Stimulated activated CD4-positive, alpha-beta T cell treated with anti-CD3 and anti-CD28 coated beads, Interleukin-2, amount 100 ng/mL, for 48 hours (primary cell): ENCODE measurements around the gene DET1.
"Not testable (repeated sequence)": the region's sequence is repeated elsewhere in the genome, so short reads cannot be mapped to it uniquely, and the experiment has no call there.

Experiments
- DNase-seq, 2 donors: peaks; one replicate each; pipeline ENCODE4 v3.0.0-alpha.2; 2020

The DET1 gene

GRCh38 chr15:88539441-88539840, 7.0 kb downstream of the DET1 start:
- no peak for DNase-seq

GRCh38 chr15:88538972-88539371, 7.5 kb downstream of the DET1 start:
- DNase-seq = no peak

- no peak for DNase-seq
Measured at GRCh38 chr15:88537591-88538317, 8.7 kb downstream of the DET1 start.

GRCh38 chr15:88535607-88536313, 10.7 kb downstream of the DET1 start:
- DNase-seq = no peak

GRCh38 chr15:88535100-88535499, 11.4 kb downstream of the DET1 start:
- no peak for DNase-seq

- DNase-seq = no peak
Measured at GRCh38 chr15:88533376-88533775, 13.1 kb downstream of the DET1 start.

DNA sequence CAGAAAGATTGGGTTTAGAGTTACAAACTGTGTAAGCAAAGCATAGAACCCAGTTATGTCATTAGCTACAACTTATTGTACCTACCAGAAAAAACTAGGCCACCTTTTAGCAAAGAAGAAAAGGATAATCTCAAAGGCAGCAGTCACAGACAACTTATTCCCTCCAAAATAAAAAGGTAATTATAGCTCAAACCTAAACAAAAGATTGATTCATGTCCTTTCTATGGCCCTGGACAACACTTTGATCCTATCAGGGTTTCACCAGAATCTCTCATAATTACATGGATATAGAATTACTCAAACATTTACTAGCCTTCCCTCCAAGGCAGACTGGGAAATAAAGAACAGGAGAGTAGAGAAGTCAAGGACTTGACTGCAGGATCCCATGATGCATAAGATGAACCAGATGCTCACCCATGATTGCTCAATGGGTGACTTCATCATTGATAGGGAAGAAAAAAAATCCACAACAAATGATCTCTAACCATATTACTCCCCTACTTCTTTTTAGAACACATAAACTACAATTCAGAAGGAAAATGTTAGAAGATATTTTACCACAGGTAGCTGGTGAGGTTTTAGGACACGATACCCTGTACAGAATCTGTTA, 17.4 kb downstream of the DET1 start:
- DNase-seq = no peak

DNA sequence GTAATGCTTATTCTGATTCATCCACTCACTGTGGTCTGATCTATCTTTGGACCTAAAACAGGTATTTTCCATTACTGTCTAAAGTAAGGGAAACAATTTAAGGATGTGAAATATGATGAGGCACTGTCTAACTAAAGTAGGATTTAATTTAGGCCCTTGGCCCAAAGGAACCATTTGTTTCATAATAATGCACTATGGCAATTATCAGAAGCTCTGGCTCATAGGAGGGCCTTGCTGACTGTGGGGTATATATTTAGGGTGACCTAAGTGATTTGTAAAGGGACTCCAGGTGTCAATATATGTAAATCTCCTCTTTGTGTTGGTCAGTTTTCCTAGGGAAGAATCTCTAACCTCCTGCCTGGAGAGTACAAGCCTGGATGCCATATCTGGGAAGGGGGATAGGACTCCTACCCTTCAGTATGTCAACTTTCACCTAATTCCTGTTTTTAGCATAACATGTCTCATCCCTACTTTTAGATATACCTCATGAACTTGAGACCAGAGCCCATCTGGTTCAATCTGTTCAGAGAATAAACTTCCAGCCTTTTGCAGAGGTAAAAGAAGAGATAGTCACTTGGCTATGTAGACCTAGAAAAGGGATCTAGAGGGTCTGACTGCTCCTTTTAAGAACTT, 20.1 kb downstream of the DET1 start:
- DNase-seq = no peak

GRCh38 chr15:88525418-88525817, 21.1 kb downstream of the DET1 start:
- no peak for DNase-seq

- not testable (repeated sequence) for DNase-seq
Measured at GRCh38 chr15:88524094-88524493, 22.4 kb downstream of the DET1 start.

DNA sequence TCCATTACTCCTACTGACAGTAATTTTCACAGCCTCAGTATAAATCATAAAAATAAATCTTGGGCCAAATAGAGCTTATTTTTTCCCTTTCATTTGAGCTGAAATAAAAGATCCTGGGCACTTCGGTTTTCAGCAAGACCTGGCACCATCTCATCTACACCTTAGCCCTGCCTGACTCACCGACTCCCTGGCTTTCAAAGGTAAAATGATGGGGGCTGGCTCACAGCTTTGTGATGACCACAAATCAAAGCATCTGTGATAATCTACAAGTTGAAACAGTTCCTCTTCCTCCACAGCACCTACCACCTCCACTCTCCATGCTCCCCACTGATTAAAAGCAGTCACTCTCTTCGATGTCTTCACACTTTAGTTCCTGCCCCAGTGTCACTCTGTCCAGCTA, 27.6 kb downstream of the DET1 start:
- DNase-seq = no peak

DNA sequence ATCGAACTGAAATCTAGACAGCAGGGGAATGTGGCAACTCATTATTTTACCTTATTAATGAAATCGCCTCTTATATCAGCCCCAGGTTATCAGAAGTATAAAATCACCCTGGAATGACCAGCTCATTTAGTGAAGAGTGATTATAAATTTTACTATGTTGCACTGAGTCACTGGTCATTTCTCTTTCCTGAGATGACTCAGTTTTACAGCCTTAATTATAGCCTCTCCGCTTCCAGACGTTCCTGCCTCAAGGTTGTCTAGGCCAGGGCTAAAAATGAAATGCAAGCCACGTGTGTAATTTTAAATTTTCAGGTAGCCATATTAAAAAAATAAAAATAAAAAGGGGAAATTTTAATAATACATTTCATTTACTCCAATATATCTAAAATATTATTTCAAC, 33.3 kb downstream of the DET1 start:
- no peak for DNase-seq

DNA sequence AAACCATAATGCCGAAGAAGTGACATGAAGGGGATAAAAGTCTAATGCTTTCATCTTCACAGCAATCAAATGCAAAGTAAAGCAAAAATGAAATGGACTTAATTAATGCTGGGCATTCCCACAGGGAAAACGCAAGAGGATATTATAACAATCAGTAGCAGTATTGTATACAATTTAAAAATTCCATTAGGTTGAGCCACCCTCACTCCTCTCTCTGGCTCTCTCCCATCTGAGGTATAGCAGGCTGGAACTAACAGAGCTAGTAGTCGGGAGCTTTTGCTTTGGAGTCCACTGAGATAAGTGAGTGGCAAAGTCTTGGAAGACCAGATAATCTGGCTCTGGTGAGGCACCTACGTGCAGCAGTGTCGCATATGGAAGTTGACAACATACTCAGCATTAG, 33.9 kb downstream of the DET1 start:
- no peak for DNase-seq

GRCh38 chr15:88512078-88512477, 34.4 kb downstream of the DET1 start:
- no peak for DNase-seq

DNA sequence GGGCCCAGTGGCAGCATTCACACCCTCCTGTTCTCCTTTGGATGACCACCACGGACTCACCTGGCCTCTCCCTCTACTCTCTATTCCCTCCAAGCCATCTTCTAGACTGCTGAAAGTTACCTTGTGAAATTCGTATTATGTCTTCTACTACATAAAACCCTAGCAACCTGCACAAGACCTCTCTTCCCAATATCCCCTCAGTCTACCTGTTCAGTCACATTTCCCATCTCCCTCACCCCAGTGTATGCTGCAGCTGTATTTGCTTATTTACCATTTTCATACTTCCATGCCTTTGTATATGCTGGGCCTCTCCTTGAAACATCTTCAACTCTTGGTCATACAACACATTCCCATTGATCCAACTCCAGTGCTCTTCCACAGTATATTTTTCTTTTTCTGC, 35.3 kb downstream of the DET1 start:
- DNase-seq = no peak

GRCh38 chr15:88509964-88510363, 36.5 kb downstream of the DET1 start:
- no peak for DNase-seq

- no peak for DNase-seq
Measured at GRCh38 chr15:88509321-88509720, 37.2 kb downstream of the DET1 start.

DNA sequence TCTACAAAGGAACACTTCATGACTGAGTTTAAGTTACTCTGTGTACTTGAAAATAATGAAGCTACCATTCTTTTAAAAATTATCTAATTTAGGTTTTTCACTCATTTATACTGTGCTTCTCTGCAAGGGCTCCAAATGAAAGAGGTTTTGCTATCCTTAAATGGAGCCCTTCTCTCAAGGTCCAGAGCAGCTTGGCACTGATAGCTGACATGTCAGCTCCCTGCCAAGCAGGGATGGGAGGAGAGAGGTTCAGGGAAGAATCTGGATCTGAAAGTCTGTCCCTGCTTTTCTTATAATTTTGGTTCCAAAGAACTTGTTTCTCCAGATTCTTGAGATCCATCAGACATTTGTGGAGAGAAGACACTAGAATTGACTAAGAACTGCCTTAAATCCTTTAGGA, 39.9 kb downstream of the DET1 start:
- DNase-seq = no peak

GRCh38 chr15:88505721-88506120, 40.8 kb downstream of the DET1 start:
- no peak for DNase-seq

- DNase-seq = no peak
Measured at GRCh38 chr15:88504445-88504844, 42.0 kb downstream of the DET1 start.

- DNase-seq = no peak
Measured at GRCh38 chr15:88498996-88499395, 47.5 kb downstream of the DET1 start.

GRCh38 chr15:88497109-88497765, 49.2 kb downstream of the DET1 start:
- DNase-seq = no peak

DNA sequence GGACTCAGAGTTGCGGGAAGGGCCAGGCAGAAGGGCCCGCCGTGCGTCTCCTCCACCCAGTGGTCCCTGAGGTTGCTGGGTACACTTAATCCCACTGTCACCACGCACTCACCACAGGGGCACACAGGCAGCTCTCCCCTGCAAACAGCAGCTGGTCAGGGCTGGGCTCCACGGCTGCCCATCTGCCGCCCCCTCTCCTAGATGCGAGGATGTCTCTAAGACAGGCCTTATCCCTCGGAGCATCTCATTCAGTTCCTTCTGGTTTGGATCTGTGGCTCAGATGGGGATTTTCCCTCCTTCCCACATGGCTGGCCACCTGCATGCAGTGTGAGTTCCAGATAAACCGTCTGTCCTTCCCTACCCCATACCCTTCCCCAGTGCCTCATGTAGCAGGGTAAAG, 52.6 kb downstream of the DET1 start:
- no peak for DNase-seq
